GM12892 (cell line): ENCODE results near the gene GIPC2.

ENCODE experiments used
- POLR2AphosphoS5 ChIP-seq: IDR thresholded peaks from 2 replicates; pipeline ENCODE4 v1.6.1; 2011; ENCODE audit warnings: low read depth, low read length, control low read depth
- TAF1 ChIP-seq: IDR thresholded peaks from 2 replicates; pipeline ENCODE4 v1.6.1; 2011; ENCODE audit warnings: low read depth, mild to moderate bottlenecking, control low read depth, low read length, borderline replicate concordance

- TF ChIP-seq POLR2AphosphoS5 (no peak), TAF1 (no peak)
Measured at GRCh38 chr1:78006521-78006920, 39.2 kb upstream of the GIPC2 start.
